Activated CD4-positive, alpha-beta T cell treated with anti-CD3 and anti-CD28 coated beads, Interleukin-2, Interleukin-4, amounts not matched to agents 100 ng/mL and 50 ng/mL, durations not matched to agents 16 hours and 8 hours (primary cell): ENCODE measurements around the gene SWT1.
"Not testable (repeated sequence)": the region's sequence is repeated elsewhere in the genome, so short reads cannot be mapped to it uniquely, and the experiment has no call there.

ENCODE experiments used
- DNase-seq: peaks from one replicate; pipeline ENCODE4 v3.0.0-alpha.2; 2020; ENCODE audit warnings: low spot score

Gene SWT1

DNA sequence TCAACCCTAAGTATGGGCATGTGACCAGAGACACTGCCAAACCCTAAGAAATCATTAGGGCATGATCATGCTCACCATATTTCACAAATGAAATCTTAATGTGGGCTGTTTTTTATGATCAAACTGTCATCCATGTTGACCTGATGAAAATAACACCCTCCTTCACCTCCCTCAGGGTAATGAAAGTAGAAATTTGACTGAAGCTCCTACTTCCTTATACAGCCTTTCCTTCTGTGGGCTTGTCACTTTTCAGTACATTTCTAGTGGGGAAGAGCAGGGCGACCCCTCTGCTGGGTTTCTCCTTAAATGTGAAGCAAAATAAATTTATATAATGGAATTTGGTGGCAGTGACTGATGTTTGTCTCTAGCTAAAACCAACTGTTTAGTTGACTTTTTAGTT, 134.2 kb downstream of the SWT1 start:
- no peak for DNase-seq

- no peak for DNase-seq
These were observed 134.7 kb downstream of the SWT1 start for GRCh38 chr1:185291652-185292051.

- DNase-seq = no peak
These were observed 135.3 kb downstream of the SWT1 start for GRCh38 chr1:185292237-185292636.

- DNase-seq = no peak
These were observed 137.1 kb downstream of the SWT1 start for GRCh38 chr1:185293967-185294542.

DNA sequence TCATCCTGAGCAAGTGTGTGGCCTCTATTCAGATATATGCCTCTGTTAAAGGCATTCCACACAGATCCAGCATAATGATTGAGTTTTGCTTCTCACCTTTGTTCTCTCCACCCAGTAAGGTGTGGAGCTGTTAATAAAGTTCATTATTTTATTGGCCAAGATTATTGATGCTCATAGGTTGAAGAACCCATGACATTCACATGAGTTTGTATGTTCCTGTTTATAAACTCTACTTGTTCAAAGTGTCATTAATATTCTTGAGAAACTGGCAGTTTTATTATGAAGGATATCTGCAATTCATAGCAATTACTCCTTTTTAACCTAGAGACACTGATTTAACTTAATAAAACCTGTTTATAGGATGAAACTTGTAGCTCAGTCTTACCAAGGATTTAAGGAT, 138.1 kb downstream of the SWT1 start:
- no peak for DNase-seq

DNA sequence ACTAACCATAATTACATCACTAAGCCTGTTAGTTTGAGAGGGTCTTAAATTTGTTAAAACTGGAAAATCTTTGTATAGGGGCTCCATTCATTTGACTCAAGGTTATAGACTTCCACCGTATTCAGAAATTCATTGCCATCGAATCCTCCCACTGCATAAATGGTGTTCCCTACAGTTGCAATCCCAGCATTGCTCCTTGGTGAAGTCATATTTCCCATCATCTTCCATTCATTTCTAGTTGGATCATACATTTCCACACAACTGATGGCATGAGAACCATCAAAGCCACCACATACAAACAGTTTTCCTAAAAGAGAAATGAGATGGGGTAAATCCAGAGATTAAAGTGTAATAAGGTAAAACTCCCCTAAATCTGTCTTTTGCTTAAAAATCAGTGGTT, 141.0 kb downstream of the SWT1 start:
- no peak for DNase-seq

DNA sequence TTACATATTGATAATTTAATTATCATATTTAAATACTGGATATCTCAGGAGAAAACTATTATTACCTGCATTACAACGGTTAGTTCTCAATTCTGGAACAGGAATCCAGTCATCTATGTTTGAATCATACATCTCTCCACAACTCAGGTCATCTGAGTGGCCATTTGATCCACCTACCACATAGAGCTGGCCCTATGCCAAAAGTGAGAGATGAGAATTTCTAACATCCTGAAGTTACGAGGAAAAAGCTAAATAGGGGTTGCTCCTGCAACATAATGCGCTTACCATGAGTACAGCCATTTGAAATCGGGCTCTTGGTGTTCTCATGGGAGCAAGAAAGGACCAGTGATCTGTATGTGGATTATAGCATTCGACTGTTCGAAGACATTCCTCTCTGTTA, 143.2 kb downstream of the SWT1 start:
- DNase-seq = no peak

GRCh38 chr1:185305419-185305818, 148.5 kb downstream of the SWT1 start:
- no peak for DNase-seq

GRCh38 chr1:185308126-185308525, 151.2 kb downstream of the SWT1 start:
- no peak for DNase-seq

DNA sequence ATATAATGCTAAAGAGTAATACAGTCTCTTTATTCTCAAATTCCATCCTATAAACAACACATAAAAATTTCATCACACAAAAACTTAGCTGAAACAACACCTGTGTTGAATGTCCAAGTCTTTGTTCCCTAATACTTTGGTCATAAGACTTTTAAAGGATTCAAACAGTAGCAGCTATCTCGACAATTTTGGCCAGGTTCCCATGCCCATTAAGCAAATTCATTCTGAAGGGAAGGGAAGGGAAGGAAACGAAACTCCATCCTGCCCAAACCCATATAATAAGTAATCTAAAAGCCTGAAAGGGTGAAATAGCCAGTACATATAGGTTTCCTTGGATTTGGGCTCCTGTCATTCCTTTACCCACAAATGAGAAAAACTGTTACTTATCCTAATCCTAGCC, 152.6 kb downstream of the SWT1 start:
- no peak for DNase-seq

DNA sequence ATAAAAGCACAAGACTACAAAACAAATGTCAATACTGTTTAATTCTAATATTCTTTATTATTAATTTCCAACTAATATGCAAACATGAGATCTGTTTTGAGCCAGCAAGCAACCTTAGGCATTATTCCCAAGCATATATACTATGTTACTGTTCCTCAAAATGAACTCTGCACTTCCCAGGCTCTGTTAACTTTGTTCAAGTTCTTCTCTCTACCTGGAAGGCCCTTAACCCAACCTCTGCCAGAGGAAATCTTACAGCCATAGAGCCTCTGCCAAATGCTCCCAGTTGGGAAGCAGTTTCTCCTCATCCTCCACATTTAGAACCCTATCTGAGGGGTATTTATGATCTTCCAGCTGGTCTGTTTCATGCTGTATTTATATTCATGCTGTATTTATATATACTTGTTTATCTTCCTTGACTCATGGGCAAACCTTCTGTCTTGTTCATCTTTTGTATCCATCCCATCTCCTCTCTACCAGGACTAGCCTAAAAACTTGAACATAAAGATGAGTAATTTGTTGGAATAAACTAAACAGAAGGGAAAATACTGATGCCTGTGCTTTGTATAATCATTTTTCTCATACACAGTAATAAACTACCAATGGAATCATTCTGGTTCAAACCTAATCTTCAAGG, 154.7 kb downstream of the SWT1 start:
- DNase-seq = no peak

DNA sequence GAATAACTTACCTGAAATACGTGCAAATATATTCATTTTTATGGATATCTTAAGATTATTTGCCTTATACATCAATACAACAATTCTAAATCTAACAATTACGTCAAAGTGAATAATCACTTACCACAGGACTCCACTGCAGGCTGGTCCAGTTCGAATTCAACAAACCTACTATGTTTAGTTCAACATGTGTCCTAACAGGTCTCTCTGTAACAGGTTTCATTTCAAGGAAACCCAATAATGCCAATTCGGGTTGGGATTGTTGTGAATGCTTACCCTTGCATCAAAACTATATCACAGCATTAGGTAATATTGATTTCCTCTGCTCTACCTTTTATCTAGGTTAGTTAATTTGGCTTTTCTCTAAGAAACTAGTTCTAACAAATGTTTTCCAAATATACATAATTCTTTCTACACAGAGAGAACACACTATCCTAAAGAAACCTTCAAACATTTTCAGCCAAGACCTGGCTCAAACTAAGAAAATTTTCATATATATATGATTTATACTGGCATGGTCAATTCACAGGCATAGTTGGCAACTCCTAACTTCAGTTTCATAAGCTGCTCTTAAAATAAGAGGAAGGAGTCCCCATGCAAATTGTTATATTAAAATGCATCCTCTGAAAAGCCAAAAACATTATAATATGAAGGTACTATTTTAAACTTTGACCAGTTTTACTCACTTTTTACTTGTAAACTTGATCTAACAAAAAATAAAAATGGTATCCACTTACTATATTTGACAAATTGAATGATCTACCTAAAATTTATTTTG, 155.6 kb downstream of the SWT1 start:
- no peak for DNase-seq

DNA sequence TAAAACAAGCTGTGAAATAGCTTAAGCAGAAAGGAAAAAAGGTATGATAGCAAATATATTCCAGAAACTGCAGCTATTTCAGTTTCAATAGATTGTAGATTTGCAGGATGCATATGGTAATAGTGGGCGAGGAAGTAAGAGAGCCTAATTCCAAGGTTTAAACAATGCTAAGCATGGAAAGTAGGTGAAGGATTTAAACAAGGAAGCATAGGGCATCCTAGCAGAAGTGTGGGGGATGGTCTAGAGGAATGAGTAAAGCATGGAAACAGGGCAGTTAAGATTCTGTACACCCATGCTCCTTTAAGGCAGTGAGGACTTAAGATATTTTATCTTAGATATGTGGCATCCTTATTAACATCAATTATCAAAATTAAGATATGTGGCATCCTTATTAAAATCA, 157.4 kb downstream of the SWT1 start:
- no peak for DNase-seq

- DNase-seq = peak; percentile 7
These were observed 158.6 kb downstream of the SWT1 start for GRCh38 chr1:185315445-185316071.

DNA sequence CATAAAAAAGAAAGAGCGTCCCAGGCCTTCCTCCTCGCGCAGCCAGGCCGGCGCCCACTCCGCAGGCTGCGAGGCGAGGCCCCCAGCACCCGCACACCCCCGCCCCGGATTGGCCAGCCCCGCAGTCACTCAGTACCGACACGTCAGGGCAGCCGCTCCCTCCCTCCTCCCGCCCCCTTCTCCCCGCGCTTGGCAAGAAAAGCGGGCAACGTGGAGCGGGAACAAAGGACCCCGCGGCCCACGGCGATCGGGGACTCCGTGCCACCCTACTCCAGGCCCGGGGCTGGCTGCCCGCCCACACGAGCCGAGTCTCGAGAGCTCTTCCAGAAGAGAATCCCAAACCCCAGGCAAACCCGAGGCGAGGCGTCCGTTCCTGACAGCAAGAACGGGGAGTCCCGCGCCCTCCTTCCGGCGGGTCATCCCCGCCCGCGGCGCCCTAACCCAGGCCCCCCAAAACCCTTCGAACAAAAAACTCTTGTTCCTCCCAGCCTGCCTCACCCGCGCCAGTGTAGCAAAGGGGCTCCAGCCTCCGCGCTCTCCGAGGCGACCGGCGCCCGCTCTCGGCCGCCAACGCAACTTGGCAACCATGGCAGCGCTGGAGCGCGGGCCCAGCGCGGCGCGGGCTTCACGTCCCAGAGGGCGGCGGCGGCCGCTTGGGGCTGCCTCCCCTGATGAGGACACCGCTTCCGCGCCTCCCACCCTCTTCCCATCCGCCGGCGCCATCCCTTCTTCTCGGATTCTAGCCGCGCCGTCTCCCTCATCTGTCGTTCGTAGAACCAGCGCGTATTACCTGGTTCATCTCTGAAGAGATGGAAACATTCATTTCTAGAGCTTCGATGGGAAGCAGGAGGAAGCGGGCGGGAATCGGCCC, 159.4 kb downstream of the SWT1 start:
- peak; percentile 93 for DNase-seq

- DNase-seq = peak; percentile 95
These were observed 160.3 kb downstream of the SWT1 start, which contains the start of gene IVNS1ABP for GRCh38 chr1:185317034-185317885. Gene IVNS1ABP (minus strand): TSS chr1:185317243. CDS start chr1:185309493, 7,750 bp downstream.

GRCh38 chr1:185317886-185318310, 160.9 kb downstream of the SWT1 start:
- DNase-seq = peak; percentile 76

- no peak for DNase-seq
These were observed 161.6 kb downstream of the SWT1 start for GRCh38 chr1:185318431-185319138.

GRCh38 chr1:185319139-185319475, 162.1 kb downstream of the SWT1 start:
- DNase-seq = no peak

- DNase-seq = not testable (repeated sequence)
These were observed 164.1 kb downstream of the SWT1 start for GRCh38 chr1:185321104-185321503.
